Esophagus muscularis mucosa (tissue), 4 donors: ENCODE measurements around the gene ARHGEF18.

Source experiments
- EP300 ChIP-seq: sonication (generic); formaldehyde crosslinking; IDR thresholded peaks from one replicate; pipeline ENCODE4 v1.6.1; 2017; ENCODE audit warnings: antibody characterized with exemption
- POLR2A ChIP-seq: fragments of 450-650 bp; IDR thresholded peaks from one replicate; pipeline ENCODE4 v1.6.1; 2017; ENCODE audit warnings: antibody characterized with exemption, moderate library complexity, mild to moderate bottlenecking, low read depth
- POLR2AphosphoS5 ChIP-seq, 2 donors: sonication (generic); formaldehyde crosslinking; IDR thresholded peaks; one replicate each; pipeline ENCODE4 v1.6.1; 2017; ENCODE audit warnings: antibody characterized with exemption in 2 of 2
- TF ChIP-seq, protein P1 (sequence below), 3 experiments: fragments of 200-600 bp in 2 of 3; fragments of 450-650 bp in 1 of 3; sonication (generic) in 2 of 3; IDR thresholded peaks; one replicate each; pipeline ENCODE4 v1.5.1; 2017 to 2019; ENCODE audit warnings: antibody characterized with exemption in 3 of 3, mild to moderate bottlenecking in 2 of 3, moderate library complexity in 1 of 3

DNA sequence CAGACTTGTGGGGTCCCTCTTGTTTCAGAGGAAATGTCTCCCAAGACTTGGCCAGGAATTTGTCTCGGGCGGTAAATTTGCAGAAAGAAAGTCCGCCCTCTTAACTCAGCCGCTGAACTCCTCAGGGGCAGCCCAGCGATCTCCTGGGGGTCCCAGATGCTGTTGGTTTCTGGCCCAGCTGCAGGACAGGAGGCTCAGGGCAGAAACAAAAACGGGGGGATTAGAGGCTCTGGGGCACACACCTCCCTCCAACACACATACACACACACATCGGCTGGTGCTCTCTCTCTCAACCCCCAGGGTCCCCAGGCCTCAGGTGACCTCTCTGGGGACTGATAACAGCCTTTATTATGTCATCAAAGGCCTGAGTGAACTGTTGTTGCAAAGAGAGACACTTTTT lies 7.1 kb downstream of the ARHGEF18 start:
- no peak for TF ChIP-seq POLR2A
- TF ChIP-seq, protein P1, sequence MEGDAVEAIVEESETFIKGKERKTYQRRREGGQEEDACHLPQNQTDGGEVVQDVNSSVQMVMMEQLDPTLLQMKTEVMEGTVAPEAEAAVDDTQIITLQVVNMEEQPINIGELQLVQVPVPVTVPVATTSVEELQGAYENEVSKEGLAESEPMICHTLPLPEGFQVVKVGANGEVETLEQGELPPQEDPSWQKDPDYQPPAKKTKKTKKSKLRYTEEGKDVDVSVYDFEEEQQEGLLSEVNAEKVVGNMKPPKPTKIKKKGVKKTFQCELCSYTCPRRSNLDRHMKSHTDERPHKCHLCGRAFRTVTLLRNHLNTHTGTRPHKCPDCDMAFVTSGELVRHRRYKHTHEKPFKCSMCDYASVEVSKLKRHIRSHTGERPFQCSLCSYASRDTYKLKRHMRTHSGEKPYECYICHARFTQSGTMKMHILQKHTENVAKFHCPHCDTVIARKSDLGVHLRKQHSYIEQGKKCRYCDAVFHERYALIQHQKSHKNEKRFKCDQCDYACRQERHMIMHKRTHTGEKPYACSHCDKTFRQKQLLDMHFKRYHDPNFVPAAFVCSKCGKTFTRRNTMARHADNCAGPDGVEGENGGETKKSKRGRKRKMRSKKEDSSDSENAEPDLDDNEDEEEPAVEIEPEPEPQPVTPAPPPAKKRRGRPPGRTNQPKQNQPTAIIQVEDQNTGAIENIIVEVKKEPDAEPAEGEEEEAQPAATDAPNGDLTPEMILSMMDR (IDR thresholded peaks at IDR 0.05), result no peak
- no peak for TF ChIP-seq POLR2AphosphoS5 (IDR thresholded peaks at IDR 0.05)
- no peak for TF ChIP-seq EP300
